ENCODE data around the gene RBM47.

DNA sequence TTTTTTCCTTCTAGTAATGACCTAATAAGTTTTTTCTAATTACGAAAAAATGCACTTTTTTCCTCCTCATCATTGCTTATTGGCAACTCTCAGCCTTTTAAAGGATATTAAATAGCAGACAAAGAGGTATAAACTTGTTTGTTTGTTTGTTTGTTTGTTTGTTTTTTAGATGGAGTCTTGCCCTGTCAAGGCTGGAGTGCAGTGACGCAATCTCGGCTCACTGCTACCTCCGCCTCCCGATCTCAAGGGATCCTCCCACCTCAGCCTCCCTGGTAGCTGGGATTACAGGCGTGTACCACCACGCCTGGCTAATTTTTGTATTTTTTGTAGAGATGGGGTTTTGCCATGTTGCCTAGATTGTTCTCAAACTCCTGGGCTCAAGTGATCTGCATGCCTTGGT is 6.0 kb downstream of the RBM47 start:
- TF ChIP-seq POLR2A (IDR thresholded peaks at IDR 0.05): no peak
- TF ChIP-seq, protein P1, sequence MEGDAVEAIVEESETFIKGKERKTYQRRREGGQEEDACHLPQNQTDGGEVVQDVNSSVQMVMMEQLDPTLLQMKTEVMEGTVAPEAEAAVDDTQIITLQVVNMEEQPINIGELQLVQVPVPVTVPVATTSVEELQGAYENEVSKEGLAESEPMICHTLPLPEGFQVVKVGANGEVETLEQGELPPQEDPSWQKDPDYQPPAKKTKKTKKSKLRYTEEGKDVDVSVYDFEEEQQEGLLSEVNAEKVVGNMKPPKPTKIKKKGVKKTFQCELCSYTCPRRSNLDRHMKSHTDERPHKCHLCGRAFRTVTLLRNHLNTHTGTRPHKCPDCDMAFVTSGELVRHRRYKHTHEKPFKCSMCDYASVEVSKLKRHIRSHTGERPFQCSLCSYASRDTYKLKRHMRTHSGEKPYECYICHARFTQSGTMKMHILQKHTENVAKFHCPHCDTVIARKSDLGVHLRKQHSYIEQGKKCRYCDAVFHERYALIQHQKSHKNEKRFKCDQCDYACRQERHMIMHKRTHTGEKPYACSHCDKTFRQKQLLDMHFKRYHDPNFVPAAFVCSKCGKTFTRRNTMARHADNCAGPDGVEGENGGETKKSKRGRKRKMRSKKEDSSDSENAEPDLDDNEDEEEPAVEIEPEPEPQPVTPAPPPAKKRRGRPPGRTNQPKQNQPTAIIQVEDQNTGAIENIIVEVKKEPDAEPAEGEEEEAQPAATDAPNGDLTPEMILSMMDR (IDR thresholded peaks at IDR 0.05): no peak

Measured in thyroid gland (tissue), 4 donors.